GM18907 (cell line): Measurements from ENCODE around the gene LIPJ.

Source experiments
- ATAC-seq: cut with Tn5 transposase; IDR thresholded peaks from one replicate; pipeline ENCODE4 v1.9.1; 2021; ENCODE audit warnings: mild to moderate bottlenecking, moderate library complexity; ENCODE audit not compliant: unreplicated experiment

Gene LIPJ, protein sequence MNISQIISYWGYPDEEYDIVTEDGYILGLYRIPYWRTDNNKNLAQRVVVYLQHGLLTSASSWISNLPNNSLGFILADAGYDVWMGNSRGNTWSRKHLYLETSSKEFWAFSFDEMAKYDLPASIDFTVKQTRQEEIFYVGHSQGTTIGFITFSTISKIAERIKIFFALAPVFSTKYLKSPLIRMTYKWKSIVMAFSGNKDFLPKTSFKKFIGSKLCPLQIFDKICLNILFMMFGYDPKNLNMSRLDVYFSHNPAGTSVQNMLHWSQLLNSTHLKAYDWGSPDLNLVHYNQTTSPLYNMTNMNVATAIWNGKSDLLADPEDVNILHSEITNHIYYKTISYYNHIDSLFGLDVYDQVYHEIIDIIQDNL

DNA sequence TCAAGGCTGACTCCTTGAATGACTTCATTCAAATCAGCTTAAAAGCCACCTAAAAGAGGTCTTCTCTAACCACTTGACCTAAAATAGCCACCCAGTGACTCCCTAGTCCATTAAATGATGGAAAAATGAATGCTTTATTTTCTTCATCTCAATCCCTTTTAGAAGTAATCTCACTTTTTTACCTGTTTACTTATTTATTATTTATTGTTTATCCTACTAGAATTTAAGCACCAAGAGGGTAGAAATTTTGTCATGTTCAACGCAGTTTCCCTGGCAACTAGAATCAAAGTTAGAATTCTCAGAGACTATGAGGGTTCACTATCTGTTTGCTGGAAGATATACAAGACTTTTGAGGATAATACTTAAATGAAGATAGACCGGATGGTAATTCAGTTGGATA, at the start of gene LIPJ:
LIPJ (plus strand) TSS at position 301 of the 400 bp plus-strand sequence. CDS start 3,926 bp downstream, outside the sequence.
- no peak for ATAC-seq

DNA sequence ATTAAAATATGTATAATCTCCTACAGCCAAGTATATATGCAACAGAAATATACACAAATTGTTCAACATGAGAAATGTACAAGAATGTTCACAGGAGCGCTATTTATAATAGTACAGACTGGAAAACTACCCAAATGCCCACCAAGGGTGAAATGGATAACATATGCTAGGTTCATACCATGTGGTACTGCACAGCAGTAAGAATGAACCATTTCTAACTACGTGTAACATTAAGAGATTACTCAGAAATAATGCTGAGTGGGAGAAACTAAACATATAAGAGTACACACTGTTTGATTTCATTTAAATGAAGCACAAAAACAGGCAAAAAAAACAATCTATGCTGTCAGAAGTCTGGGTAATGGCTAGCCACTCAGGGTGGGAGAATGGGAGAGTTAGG, 49.2 kb upstream of the LIPJ start:
- ATAC-seq = no peak

DNA sequence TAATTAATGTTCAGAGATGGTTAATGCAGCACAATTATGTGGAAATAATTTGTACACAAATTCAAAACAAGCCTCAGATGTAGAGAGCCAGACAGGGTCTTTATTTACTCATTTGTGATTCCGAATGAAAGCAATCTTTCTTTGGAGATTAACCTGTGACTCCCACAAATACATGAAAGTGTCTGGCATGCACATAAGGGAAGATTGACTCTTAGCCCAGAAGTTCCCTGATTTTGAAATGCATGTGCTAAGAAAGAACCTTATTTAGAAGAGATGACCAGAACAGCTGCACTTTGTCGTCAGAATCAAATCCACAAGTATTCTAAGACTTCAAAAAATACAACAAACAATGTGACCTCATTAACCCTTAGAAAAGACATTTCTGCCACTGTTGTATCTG, 48.5 kb upstream of the LIPJ start:
- no peak for ATAC-seq

DNA sequence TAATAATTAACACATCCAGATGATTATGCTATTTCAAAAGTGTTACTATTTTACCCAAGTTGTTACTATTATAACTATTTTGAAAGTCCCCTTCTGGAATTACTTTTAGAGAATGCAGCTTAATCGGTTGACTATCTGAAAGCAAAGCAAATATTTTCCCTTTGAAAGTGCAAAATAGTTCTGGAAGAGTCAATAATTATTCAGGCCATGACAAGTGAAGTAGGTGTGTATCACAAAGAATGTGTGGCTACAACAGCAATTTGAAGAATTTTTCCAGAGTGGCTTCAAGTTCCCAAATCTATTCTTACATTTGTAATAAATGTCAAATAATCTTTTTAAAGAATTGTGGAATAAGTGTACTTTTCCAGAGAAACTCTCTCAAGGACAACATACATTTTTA, 46.2 kb upstream of the LIPJ start:
- ATAC-seq = no peak

DNA sequence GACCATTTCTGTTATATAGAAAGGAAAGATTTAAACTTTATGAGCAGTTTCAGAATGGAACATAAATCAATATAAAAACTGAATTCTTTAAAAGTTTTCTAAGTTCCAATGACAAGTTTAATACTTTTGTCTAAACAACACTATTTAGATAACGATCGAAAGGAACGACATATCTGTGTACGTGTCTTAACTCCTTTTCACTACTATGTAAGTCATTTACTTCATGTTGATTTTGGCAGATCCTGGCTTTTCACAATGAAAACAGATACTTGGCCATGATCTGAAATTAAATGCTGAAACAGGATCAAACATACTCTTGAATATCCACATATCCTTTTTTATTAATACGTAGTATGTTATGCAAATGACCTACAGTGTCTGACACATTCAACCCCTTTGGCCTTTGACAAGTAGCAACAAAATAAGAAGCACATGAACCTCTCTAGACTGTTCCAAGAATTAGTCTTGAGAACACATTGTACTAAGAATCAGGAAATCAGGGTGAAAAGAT, 45.4 kb upstream of the LIPJ start:
- ATAC-seq = no peak

DNA sequence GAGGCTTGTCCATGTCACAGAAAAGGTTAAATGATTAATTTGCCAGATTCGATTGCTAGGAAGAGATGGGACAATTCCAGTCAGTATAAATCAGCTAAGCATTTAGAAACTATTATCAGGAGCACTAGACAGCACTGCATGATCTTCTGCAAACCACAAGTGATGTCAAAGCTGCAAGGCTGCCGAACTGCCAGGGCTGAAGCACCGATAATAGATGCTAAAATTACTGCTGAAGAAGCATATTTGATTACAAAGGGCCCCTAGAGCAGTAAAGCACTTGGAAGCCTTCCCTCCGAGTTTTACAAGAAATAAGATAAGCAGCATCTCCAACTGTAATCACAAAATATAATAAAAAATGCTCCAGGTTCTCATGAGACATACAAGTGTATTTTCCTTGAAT, 44.0 kb upstream of the LIPJ start:
- no peak for ATAC-seq

DNA sequence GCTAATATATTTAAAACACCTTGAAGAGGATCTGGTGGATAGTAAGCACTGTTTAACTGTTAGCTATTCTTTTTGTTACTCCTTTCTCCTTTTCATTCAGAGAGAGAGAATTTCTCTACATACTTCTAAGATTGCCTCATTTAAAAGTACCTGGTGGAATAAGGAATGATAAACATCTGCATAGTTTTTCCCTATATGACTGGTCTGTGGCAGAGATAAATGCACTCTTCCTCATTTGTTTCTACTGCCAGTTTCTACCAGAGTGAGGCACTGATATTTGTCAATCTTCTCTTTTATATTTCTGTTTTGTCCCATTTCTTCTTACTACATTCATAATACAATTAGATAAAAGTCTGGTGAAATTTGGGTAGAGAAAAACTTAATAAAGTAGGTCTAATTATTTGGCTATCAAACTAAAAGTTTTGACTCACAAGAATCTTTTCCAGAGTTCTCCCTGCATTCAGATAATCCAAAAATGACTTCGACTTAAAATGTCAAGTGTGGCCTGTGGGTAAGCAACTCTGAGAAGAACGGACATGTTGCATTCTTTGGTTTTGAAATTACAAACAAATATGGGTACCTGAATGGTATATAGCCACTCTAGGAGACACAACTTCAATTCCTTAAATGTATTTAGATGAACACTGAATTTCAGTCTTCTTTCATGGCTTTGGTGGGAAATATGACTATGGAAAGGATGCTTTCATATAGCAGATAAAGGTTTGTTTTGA, 42.3 kb upstream of the LIPJ start:
- ATAC-seq = peak; percentile 60

DNA sequence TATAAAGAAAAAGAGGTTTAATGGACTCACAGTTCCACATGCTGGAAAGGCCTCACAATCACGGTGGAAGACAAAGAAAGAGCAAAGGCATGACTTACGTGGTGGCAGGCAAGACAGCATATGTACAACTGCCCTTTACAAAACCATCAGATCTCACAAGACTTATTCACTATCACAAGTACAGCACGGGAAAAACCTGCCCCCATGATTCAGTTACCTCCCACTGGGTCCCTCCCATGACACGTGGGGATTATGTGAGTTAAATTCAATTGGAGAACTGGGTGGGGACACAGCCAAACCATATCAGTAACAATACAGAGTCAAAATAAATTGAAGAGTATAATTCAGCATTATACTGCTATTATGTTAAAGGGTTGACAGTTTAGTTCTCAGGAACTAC, 41.2 kb upstream of the LIPJ start:
- ATAC-seq = no peak

DNA sequence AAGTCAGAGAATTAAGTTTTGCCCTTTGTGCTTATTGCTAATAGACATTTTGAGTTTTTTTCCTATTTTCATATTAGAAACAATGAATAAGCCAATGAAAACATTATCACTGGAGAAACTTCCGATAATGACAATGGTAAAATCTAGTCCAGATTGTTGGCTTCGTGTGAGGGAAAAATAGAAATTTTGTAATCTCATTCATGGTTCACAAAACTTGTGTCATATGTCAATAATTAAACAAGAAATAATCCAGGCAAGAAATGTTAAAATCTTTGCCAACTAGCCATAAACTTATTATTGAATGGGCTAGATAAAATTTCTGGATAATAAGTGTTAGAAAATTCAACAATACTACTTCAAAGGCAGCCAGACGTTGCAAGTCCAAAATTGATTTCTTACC, 40.1 kb upstream of the LIPJ start:
- ATAC-seq = no peak

DNA sequence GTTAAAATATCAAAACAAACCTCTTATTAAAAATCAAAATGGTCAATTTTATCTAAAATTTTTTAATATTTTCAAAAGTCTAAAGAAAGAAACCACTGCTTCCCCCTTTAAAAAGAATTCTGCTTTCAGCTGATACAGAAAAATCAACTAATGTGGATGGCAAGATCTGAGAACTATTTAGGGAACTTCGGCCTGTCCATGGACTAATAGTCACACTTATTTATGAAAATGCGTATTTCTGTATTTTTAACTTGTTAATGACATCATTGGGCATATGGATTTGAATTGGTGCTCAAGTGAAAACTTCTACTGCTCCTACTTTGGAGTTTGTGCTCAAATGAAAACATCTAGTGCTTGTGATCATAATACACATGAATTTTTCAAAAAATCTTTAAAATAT, 35.3 kb upstream of the LIPJ start:
- no peak for ATAC-seq

DNA sequence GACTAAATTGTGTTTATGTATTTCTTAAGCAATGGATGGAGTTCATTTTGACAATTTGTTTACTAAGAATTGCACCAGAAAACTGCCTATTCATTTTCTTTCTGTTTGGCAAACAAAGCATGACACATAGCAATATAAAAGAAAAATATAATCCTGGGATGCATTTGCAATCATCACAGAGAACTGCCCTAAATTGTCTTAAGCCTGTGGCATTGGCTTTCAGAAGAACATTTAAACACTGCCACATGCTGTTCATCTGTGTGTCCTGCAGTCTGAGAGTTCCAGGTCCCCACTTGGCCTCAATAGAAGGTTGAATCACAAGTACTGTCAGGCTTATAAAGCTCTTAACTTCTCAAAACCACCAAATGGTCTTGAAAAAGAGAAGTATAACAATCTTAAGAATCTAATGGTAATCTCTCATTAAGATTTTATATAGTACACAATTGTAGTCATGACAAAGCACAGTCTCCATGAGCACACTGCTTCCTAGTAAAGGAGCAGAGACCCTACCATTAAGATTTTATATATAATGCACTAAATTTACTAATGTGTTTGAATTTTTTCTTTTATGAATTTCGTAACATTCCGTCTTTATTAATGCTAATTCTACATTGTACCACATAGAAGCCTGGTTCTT, 33.3 kb upstream of the LIPJ start:
- peak; percentile 82 for ATAC-seq

DNA sequence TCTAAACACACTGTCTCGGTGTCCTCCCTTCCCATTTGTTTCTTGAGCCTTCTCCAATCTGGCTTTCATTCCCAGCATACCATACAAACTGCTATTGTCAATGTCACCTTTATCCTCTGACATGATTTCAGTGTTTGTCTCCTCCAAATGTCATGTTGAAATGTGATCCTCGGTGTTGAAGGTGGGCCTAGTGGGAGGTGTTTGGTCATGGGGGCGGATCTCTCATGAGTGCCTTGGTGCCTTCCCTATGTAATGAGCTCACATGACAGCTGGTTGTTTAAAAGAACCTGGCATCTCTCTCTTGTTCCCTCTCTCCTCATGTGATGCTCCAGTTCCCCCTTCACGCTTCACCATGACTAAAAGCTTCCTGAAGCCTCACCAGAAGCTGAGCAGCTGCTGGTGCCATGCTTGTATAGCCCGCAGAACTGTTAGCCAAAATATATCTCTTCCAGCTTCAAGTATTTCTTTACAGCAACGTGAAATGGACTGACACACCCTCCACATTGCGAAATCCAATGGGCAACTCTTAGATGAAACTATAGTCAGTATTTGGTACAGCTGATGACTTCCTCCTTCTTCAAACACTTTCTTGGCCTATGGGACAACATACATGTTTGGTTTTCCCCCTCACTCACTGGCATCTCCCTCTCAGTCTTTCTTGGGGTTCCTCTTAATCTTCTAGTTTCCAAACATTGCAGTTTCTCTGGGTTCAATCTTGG, 31.2 kb upstream of the LIPJ start:
- ATAC-seq = no peak

DNA sequence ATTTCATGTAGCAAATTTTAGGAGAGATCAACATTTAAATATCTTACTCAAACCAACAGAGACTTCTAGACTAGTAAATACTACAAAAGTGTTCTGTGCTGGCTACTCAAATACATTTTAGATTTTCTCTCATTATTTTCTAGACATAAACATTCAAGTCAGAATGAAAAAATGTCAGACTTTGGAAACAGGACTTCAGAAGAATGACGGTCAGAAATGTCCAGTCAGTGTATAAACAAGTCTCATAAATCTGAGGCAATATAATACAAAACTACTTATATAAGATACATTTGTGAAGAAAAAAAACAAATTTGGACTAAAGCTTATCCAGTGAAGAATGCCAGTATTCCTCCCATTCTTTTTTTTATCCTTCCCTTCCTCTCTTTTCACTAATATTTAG, 29.3 kb upstream of the LIPJ start:
- no peak for ATAC-seq

DNA sequence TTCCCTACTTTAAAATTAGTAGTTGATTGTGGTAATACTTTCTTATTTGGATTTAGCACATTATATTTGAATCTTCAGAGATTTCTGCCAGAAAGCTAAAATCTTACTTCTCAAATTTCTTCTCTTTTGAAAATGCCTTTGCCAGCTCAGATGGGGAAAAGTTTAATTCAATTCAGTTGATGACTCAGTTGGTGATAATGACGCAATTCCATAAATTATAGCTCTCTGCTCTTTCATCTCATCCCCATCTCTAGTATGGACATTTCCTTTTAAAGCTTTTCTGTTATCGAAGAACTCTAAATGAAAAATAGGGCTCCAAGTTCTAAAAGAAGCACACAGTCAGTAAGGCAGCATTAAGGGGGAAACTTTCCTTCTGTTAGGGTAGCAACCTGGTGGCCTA, 28.9 kb upstream of the LIPJ start:
- no peak for ATAC-seq

DNA sequence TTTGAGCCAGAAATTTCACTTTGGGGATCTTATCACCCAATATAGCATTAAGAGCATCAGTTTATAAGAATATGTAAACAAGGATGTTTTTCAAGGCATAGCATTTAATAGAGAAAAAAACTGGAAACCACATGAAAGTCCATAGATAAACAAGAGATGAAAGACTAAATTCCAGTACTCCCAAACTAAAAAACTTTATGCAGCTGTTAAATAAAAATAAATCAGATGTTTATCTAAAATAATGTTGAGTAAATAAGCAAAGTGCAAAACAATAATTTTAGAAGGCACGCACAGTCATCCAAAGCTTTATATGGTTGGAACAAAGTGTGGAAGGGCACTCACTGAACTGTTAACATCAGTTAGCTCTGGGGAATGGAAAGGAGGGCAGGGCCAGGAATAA, 24.4 kb upstream of the LIPJ start:
- no peak for ATAC-seq

DNA sequence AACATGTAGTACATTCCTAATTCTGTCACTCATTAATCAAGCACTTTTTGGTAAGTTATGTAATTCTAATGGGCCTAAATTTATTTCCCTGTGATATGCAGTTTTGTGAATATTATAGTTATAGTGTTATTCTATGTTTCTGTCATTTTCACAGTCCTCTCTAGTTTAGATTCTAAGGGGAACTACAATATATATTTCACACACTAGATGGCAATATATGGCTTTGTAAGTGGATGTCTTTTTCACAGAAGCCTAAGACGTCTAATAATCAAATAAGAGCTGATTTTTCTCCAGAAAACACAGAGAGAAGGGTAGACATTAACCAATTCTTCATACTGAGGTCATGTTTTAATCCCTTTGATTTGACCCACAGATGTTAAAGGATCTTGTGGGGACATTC, 21.5 kb upstream of the LIPJ start:
- no peak for ATAC-seq

DNA sequence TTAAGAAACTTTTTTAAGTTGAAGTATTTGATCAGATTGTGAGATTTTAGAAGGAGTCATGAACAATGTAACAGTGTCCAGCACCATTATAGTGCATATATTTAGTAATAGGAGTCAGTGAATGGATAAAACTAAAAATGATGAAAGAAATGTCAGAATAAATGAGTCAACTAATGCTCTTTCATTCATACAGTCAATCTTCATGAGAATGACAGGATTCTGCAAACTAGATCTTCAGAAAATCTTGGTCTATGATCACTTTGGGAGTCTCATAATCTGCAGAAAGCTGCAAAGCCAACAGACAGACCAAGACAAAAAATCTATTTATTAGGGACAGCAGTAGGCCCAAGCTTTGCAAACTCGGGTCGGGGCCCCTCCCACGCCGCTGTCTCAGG, 4.2 kb upstream of the LIPJ start:
- ATAC-seq = no peak

DNA sequence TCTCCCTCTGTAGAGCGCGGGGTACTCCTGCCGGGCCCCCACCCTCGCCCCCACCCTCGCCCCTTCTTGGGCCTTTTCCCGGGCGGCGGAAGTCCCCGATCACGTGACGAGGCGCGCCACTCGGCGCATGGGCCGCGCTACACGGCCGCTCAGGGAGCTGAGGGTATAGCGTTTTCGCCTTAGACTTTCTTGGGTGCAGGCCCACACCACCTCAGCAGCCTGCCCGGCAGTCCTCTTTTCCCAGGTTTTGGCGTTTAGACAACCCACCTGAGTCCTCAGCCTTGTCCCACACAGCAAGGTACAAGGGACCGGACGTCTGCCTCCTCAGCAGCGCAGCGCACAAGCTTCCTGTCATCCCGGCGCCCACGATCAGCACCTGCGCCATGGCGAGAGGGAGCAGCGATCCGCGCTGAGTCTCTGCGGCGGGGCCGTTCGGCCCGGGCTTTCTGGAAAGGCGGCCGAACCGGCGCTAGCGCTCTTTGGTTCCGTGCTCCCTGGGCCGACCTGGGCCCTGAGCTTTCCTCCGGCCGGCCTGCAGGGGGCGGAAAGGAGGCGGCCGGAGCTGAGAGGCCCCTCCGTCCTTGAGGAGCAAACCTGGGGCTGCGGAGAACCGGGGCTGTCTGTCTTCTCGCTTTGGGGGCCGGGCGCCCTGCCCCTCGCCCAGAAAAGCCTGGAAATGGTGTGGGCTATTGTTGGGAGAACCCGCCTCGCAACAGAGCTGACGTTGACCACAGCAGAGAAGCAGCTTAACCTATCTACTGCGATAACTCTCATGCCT, 3.6 kb upstream of the LIPJ start, which contains the start of gene RNLS:
RNLS (minus strand) TSS at position 513 of the 778 bp plus-strand sequence.
- peak; percentile 86 for ATAC-seq

DNA sequence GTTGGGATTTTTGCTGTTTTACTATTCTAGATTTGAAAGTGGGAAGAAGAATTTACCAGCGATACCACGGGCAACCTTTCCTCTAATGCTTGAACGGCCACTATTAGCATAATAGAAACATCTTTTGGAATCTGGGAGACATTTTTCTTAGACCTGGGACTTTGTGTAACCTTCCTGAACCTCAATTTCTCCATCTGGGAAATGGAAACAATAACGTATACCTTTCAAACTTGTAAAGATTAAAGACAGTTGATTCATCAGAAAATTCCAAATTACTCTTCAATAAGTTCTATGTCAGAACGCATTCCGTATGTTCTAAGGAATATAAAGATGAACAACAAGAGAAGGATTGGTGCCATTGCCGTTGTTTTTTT, 3.0 kb upstream of the LIPJ start:
- no peak for ATAC-seq

DNA sequence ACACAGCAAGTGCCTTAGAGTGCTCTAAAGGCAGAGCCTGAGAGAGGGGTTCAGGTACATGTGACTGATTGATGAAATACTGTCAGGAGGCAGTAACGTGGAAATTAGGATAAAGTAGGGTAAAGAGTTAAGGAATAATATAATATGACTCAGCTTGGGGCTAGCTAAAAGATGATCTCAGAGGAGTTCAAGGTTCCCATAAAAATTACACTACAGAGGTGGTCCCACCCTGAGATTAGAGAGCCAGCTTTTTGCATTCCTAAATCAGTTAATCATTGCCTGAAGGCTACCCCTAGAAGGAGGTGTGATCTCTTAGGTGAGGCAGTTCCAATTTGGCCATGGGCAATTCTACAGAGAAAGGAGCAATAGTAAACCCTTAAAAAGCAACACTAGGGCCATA, 5.8 kb downstream of the LIPJ start:
- no peak for ATAC-seq
